GM20431 (cell line): ENCODE data around the gene ZNF410.
"Not testable (repeated sequence)": the region's sequence is repeated elsewhere in the genome, so short reads cannot be mapped to it uniquely, and the experiment has no call there.

Experiments used
- in situ Hi-C: fragments of 300-500 bp; cut with MseI, MboI; formaldehyde crosslinking; loops from one replicate; pipeline ENCODE4 v1.15.0; 2020; ENCODE audit warnings: low sequenced_read_pairs; ENCODE audit not compliant: unreplicated experiment

ZNF410 gene

GRCh38 chr14:73884438-73885190, 2.0 kb upstream of the ZNF410 start:
- in situ Hi-C loops, result no loop called here

- in situ Hi-C loops, result no loop called here
Observed at GRCh38 chr14:73887318-73887616, 608 bp downstream of the ZNF410 start.

- in situ Hi-C loops, result no loop called here
Observed at GRCh38 chr14:73887694-73888459, 1.2 kb downstream of the ZNF410 start.

- in situ Hi-C loops, result no loop called here
Observed at GRCh38 chr14:73888460-73888725, 1.7 kb downstream of the ZNF410 start.

- in situ Hi-C loops, result no loop called here
Observed at GRCh38 chr14:73888971-73889370, 2.3 kb downstream of the ZNF410 start.

- in situ Hi-C loops, result no loop called here
Observed at GRCh38 chr14:73889376-73889775, 2.7 kb downstream of the ZNF410 start.

- in situ Hi-C loops, result not testable (repeated sequence)
Observed at GRCh38 chr14:73894180-73894687, 7.6 kb downstream of the ZNF410 start.

- in situ Hi-C loops, result no loop called here
Observed at GRCh38 chr14:73895939-73896338, 9.3 kb downstream of the ZNF410 start.

- in situ Hi-C loops, result no loop called here
Observed at GRCh38 chr14:73896521-73896920, 9.9 kb downstream of the ZNF410 start.

GRCh38 chr14:73903028-73903427, 16.4 kb downstream of the ZNF410 start:
- in situ Hi-C loops, result no loop called here

- in situ Hi-C loops, result no loop called here
Observed at GRCh38 chr14:73909681-73910080, 23.0 kb downstream of the ZNF410 start.

GRCh38 chr14:73913256-73913655, 26.6 kb downstream of the ZNF410 start:
- in situ Hi-C loops, result no loop called here

GRCh38 chr14:73916324-73916723, 29.7 kb downstream of the ZNF410 start:
- in situ Hi-C loops, result no loop called here

- in situ Hi-C loops, result not testable (repeated sequence)
Observed at GRCh38 chr14:73919457-73919856, 32.8 kb downstream of the ZNF410 start.

GRCh38 chr14:73924337-73924736, 37.7 kb downstream of the ZNF410 start:
- in situ Hi-C loops, result no loop called here

- in situ Hi-C loops, result no loop called here
Observed at GRCh38 chr14:73935666-73936065, 49.0 kb downstream of the ZNF410 start.

- in situ Hi-C loops, result no loop called here
Observed at GRCh38 chr14:73936548-73936947, 49.9 kb downstream of the ZNF410 start.

GRCh38 chr14:73937012-73937411, 50.4 kb downstream of the ZNF410 start:
- in situ Hi-C loops, result no loop called here

GRCh38 chr14:73942180-73942579, 55.5 kb downstream of the ZNF410 start:
- in situ Hi-C loops, result no loop called here

- in situ Hi-C loops, result no loop called here
Observed at GRCh38 chr14:73943083-73943482, 56.4 kb downstream of the ZNF410 start.

- in situ Hi-C loops, result no loop called here
Observed at GRCh38 chr14:73944432-73945158, 57.9 kb downstream of the ZNF410 start.
